H54 (cell line): ENCODE results near the gene AKAP6.

Experiments used
- DNase-seq: peaks from one replicate; pipeline ENCODE4 v3.0.0; 2011; ENCODE audit warnings: low spot score, mixed read lengths; ENCODE audit not compliant: insufficient read length
- FAIRE-seq: peaks from 3 replicates; lab custom pipeline; 2011; peaks lifted over from hg19 to GRCh38; lab: Jason Lieb, UNC
- POLR2A ChIP-seq: IDR thresholded peaks from 2 replicates; pipeline ENCODE4 v1.6.1; 2011; ENCODE audit warnings: low read depth, mild to moderate bottlenecking, low read length

Gene AKAP6

GRCh38 chr14:32471181-32471580 lies 142.1 kb downstream of the AKAP6 start:
- DNase-seq (no peak), FAIRE-seq (no peak)
- TF ChIP-seq POLR2A: no peak

- TF ChIP-seq POLR2A: no peak
- FAIRE-seq: no peak
- no peak for DNase-seq
These were observed 143.0 kb downstream of the AKAP6 start for GRCh38 chr14:32472076-32472475.

- TF ChIP-seq POLR2A: no peak
- DNase-seq (no peak), FAIRE-seq (peak; percentile 82)
These were observed 143.7 kb downstream of the AKAP6 start for GRCh38 chr14:32472512-32473463.

- TF ChIP-seq POLR2A: no peak
- no peak for DNase-seq
- FAIRE-seq: no peak
These were observed 144.4 kb downstream of the AKAP6 start for GRCh38 chr14:32473464-32473855.

- no peak for DNase-seq
- no peak for TF ChIP-seq POLR2A
- no peak for FAIRE-seq
These were observed 145.5 kb downstream of the AKAP6 start for GRCh38 chr14:32474478-32475195.

GRCh38 chr14:32476532-32476931 lies 147.4 kb downstream of the AKAP6 start:
- no peak for TF ChIP-seq POLR2A
- DNase-seq (no peak), FAIRE-seq (no peak)

- FAIRE-seq (no peak), DNase-seq (no peak)
- TF ChIP-seq POLR2A: no peak
These were observed 148.3 kb downstream of the AKAP6 start for GRCh38 chr14:32477396-32477795.

- FAIRE-seq (no peak), DNase-seq (no peak)
- no peak for TF ChIP-seq POLR2A
These were observed 149.0 kb downstream of the AKAP6 start for GRCh38 chr14:32478050-32478449.

- FAIRE-seq (peak; percentile 76), DNase-seq (no peak)
- no peak for TF ChIP-seq POLR2A
These were observed 151.2 kb downstream of the AKAP6 start for GRCh38 chr14:32480337-32480736.

- FAIRE-seq (no peak), DNase-seq (no peak)
- TF ChIP-seq POLR2A: no peak
These were observed 152.6 kb downstream of the AKAP6 start for GRCh38 chr14:32481707-32482106.

- no peak for TF ChIP-seq POLR2A
These were observed 162.4 kb downstream of the AKAP6 start for GRCh38 chr14:32491416-32492016.

GRCh38 chr14:32492457-32492856 lies 163.4 kb downstream of the AKAP6 start:
- DNase-seq (no peak), FAIRE-seq (no peak)
- TF ChIP-seq POLR2A: no peak

More at GRCh38 chr14:32491416-32492016, 162.4 kb downstream of the AKAP6 start:
- DNase-seq: no peak
- FAIRE-seq: peak; percentile 20

GRCh38 chr14:32494609-32495434 lies 165.7 kb downstream of the AKAP6 start:
- DNase-seq (no peak), FAIRE-seq (peak; percentile 86)
- no peak for TF ChIP-seq POLR2A
